ENCODE results near the gene MTX1. TPM values are rescaled to one million over a fixed set of nuclear protein-coding genes. Genes with fewer than 3 reads are reported as not detected.
A peak's percentile ranks its signal among the peaks of the same experiment; 100 is the strongest.
"Not testable (repeated sequence)": the region's sequence is repeated elsewhere in the genome, so short reads cannot be mapped to it uniquely, and the experiment has no call there.

MTX1 gene
- total and polyA plus RNA-seq, 3 experiments from 2014 or later: 43.7 to 73.2 (median 67.6) TPM

DNA sequence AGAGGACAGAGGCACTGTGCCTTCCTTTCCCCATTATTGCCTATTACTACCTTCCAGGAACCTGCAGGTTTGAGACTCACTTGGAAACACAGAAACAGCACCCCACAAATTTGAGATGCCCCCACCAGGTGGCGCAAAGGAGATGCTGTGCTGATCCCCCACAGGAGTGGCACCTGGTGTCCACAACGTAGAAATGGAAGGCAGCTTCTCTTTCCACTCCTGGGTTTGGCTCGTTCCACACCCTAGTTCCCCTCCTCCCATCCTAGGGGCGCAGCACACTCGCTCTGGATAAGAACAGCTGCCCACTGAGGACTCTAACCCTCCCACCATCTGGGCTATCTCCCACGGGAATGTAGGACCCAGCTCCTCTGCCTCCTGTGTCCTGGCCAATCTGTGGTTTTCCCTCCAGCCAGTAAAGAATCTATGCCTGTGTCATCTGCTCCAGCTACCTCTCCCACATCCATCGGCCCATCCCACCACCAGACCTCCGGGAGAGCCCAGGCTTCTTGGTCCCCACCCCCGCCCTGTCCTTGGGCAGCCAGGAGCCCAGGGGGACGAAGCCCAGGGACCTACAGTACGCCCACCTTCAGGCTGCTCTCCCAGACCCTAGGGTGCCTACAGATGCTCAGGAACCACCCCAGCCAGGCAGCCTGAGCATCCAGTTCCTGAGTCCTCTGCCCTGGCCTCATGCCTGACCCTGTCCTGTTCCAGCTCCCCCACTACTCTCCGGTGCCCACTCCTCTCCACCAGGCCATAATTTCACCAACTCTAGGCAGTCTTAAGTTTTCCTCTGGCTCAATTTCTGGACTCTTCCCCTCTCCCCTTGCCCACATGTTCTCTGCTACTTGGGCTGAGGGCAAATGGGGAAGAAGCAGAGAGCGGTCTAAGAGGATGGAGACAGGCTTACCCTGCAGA is 1.3 kb upstream of the MTX1 start:
- Histone ChIP-seq H3K4me1 (ENCODE audit: insufficient read depth, low read length) (peaks cover 23% of the 10 kb centered on the region), H3K27me3 (ENCODE audit: insufficient read depth, low read length, poor library complexity, severe bottlenecking) (no peaks in the 10 kb centered on the region), H3K36me3 (ENCODE audit: insufficient read depth, low read length) (no peaks in the 10 kb centered on the region), H3K9me3 (ENCODE audit: low read length) (no peaks in the 10 kb centered on the region), H3K27ac (ENCODE audit: low read depth, low read length) (peak overlapping the region; percentile 99), H3K4me3 (ENCODE audit: low read length) (no peak overlapping the region)
- ChIA-PET CTCF (interaction anchor here (0.7 to 5.3 kb wide), 22 partner anchors 8 to 385 kb away, joined by 3 to 67 read pairs (median 5); partner anchors contain the start of genes CLK2, ENTREP3 and KRTCAP2), POLR2A (interaction anchor here (0.9 to 2.0 kb wide), 5 partner anchors 12 to 37 kb away, joined by 3 to 9 read pairs (median 8); no protein-coding TSS in a partner anchor)
- peak overlapping the region; percentile 81 to 97 (median 96) for H3K27ac Mint-ChIP-seq
- peak; percentile 82 to 93 (median 87) for DNase-seq
- H3K4me3 Mint-ChIP-seq: peak overlapping the region; percentile 56 to 87 (median 74)
- peaks cover 0 to 3% of the 10 kb centered on the region in 2 donors for H3K27me3 Mint-ChIP-seq
- peaks cover 18 to 28% (median 26%) of the 10 kb centered on the region in 3 donors for H3K4me1 Mint-ChIP-seq
- no peaks in the 10 kb centered on the region for H3K9me3 Mint-ChIP-seq
- peaks cover 1 to 17% (median 4%) of the 10 kb centered on the region in 3 donors for H3K36me3 Mint-ChIP-seq

DNA sequence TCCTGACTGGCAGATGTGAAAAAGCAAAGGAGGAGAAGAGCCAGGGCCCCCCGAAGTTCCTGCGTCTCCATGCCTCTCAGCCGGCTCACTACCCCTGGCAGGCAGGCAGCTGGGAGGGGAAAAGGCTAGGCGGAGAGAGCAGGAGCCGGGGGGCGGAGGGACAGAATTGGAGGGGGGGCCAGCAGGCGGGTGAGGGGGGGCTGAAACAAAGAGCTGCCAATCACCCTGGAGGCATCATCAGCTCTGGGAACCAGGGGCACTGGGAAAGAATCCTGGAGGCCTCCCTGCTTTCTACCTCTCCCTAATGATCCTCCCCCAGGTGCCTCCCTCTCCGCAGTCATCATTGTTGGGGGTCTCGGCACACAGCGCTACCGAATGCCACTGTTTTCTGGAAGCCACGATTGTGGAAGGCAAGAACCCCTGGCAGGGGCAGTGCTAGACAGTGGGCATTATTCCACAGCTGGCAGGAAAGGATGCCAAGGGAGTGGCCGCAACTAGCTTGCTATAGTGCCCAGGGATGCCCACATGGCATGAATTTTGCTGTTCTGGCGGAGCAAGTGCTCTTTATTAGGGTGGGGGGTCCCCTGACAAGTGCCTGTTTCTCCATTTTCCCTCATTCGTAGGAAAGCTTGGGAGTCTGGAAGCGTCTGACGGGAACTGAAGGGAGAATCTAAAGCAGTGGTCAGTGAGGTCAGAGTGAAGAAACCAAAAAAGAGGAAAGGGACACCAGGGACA is 522 bp upstream of the MTX1 start, which contains the start of gene THBS3:
Gene THBS3, minus strand, starts transcription at position 92 of the 735 bp plus-strand sequence. Its CDS starts 21 bp downstream, at position 71.
- H3K9me3 Mint-ChIP-seq: no peaks in the 10 kb centered on the region
- ChIA-PET POLR2A (interaction anchor here (0.9 to 2.0 kb wide), 3 partner anchors 17 to 36 kb away, joined by 3 to 8 read pairs (median 6); no protein-coding TSS in a partner anchor), CTCF (interaction anchor here (1.2 to 5.3 kb wide), 15 partner anchors 11 to 384 kb away, joined by 3 to 67 read pairs (median 7); partner anchors contain the start of genes ENTREP3 and KRTCAP2)
- no peaks in the 10 kb centered on the region for H3K9me3 ChIP-seq (ENCODE audit: low read length)
- no peaks in the 10 kb centered on the region for H3K27me3 ChIP-seq (ENCODE audit: insufficient read depth, low read length, poor library complexity, severe bottlenecking)
- H3K27ac Mint-ChIP-seq: peak within 1 kb of the TSS; percentile 92 to 99 (median 96)
- H3K36me3 ChIP-seq (ENCODE audit: insufficient read depth, low read length): no peaks in the 10 kb centered on the region
- DNase-seq: peak in 1 of 5 donors; percentile 47
- H3K36me3 Mint-ChIP-seq: peaks cover 1 to 18% (median 4%) of the 10 kb centered on the region in 3 donors
- H3K27me3 Mint-ChIP-seq: peaks cover 0 to 3% of the 10 kb centered on the region in 2 donors
- H3K27ac ChIP-seq (ENCODE audit: low read depth, low read length): peak within 1 kb of the TSS; percentile 99
- peaks cover 18 to 28% (median 26%) of the 10 kb centered on the region in 3 donors for H3K4me1 Mint-ChIP-seq
- peak within 1 kb of the TSS; percentile 81 to 93 (median 89) for H3K4me3 Mint-ChIP-seq
- peaks cover 23% of the 10 kb centered on the region for H3K4me1 ChIP-seq (ENCODE audit: insufficient read depth, low read length)
- H3K4me3 ChIP-seq (ENCODE audit: low read length): peak within 1 kb of the TSS; percentile 100

DNA sequence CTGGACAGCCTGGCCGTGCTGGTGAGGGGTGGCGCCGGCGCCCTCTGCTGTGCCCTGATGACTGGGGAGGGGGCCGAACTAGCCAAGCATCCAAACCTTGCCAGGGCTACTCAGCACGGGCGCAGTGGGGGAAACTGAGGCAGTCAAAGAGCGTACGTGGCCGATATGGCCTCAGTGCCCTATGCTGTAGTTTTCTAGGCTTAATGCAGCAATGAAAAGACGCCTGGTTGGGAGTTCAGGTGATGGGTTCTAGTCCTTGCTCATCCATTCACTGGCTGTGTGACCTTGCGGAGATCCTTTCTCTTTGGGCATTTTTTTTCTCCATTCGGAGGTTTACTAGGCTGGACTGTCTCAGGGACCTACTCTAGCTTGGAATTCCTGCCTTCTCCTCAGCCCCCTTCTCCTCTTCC is 822 bp downstream of the MTX1 start:
- H3K27ac Mint-ChIP-seq: peak overlapping the region; percentile 73 to 99 (median 91)
- DNase-seq: no peak
- POLR2A ChIA-PET: interaction anchor here (1.0 to 2.0 kb wide), 6 partner anchors 15 to 115 kb away, joined by 3 to 8 read pairs (median 4); partner anchors contain the start of gene KRTCAP2
- Histone ChIP-seq H3K9me3 (ENCODE audit: low read length) (no peaks in the 10 kb centered on the region), H3K27ac (ENCODE audit: low read depth, low read length) (peak overlapping the region; percentile 99), H3K27me3 (ENCODE audit: insufficient read depth, low read length, poor library complexity, severe bottlenecking) (no peaks in the 10 kb centered on the region), H3K4me1 (ENCODE audit: insufficient read depth, low read length) (peaks cover 23% of the 10 kb centered on the region), H3K36me3 (ENCODE audit: insufficient read depth, low read length) (no peaks in the 10 kb centered on the region), H3K4me3 (ENCODE audit: low read length) (peak overlapping the region; percentile 100)
- H3K27me3 Mint-ChIP-seq: peaks cover 0 to 3% of the 10 kb centered on the region in 2 donors
- peaks cover 18 to 28% (median 26%) of the 10 kb centered on the region in 3 donors for H3K4me1 Mint-ChIP-seq
- H3K36me3 Mint-ChIP-seq: peaks cover 1 to 18% (median 4%) of the 10 kb centered on the region in 3 donors
- H3K9me3 Mint-ChIP-seq: no peaks in the 10 kb centered on the region
- CTCF ChIA-PET: interaction anchor here (1.2 to 5.3 kb wide), 4 partner anchors 15 to 114 kb away, joined by 3 to 67 read pairs (median 18); no protein-coding TSS in a partner anchor
- H3K4me3 Mint-ChIP-seq: peak overlapping the region; percentile 82 to 93 (median 89)

DNA sequence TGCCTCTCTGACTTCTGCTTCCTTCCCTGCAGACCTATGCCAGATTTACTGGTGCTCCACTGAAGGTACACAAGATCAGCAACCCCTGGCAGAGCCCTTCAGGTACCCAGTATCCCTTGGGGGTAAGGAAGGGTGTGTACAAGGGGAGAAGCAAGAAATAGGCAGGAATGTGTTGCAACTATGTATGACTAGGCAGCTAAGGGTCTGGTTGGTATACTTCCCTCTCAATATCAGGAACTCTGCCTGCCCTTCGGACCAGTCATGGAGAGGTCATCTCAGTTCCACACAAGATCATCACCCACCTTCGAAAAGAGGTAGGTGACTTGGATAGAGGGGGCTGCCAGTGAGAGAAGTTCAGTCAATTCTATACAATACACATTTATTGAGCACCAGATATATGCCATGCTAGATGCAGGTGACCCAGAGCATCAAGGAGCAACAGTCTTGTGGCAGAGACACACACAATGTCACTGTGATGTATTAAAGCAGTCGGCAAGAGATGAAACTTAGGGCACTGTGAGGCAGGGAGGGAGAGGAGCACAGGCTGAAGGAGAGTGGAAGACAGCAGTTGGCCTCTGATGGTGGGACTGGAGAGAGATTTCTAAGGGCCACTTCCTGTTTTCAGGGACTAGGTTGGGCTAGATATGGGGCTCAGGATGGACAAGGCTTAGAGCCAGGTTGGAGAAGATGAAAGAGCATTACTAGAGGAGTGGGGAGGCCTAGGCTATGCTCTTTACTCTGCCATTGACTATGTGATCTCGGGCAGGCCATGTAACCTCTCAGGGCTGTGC is 2.0 kb downstream of the MTX1 start:
- H3K36me3 Mint-ChIP-seq: peaks cover 2 to 24% (median 4%) of the 10 kb centered on the region in 3 donors
- no peaks in the 10 kb centered on the region for H3K27me3 ChIP-seq (ENCODE audit: insufficient read depth, low read length, poor library complexity, severe bottlenecking)
- ChIA-PET CTCF (interaction anchor here (1.7 kb wide), 1 partner anchor 113 kb away, joined by 4 read pairs; no protein-coding TSS in a partner anchor), POLR2A (no interaction called here)
- peak overlapping the region in 5 of 8 donors; percentile 30 to 92 (median 63) for H3K27ac Mint-ChIP-seq
- peak overlapping the region; percentile 20 to 92 (median 69) for H3K4me3 Mint-ChIP-seq
- no peaks in the 10 kb centered on the region for H3K9me3 Mint-ChIP-seq
- no peaks in the 10 kb centered on the region for H3K9me3 ChIP-seq (ENCODE audit: low read length)
- peaks cover 23% of the 10 kb centered on the region for H3K4me1 ChIP-seq (ENCODE audit: insufficient read depth, low read length)
- H3K27ac ChIP-seq (ENCODE audit: low read depth, low read length): no peak overlapping the region
- peaks cover 0 to 3% of the 10 kb centered on the region in 2 donors for H3K27me3 Mint-ChIP-seq
- peak in 1 of 5 donors; percentile 15 for DNase-seq
- H3K4me3 ChIP-seq (ENCODE audit: low read length): no peak overlapping the region
- H3K36me3 ChIP-seq (ENCODE audit: insufficient read depth, low read length): no peaks in the 10 kb centered on the region
- peaks cover 24 to 34% (median 32%) of the 10 kb centered on the region in 3 donors for H3K4me1 Mint-ChIP-seq

DNA sequence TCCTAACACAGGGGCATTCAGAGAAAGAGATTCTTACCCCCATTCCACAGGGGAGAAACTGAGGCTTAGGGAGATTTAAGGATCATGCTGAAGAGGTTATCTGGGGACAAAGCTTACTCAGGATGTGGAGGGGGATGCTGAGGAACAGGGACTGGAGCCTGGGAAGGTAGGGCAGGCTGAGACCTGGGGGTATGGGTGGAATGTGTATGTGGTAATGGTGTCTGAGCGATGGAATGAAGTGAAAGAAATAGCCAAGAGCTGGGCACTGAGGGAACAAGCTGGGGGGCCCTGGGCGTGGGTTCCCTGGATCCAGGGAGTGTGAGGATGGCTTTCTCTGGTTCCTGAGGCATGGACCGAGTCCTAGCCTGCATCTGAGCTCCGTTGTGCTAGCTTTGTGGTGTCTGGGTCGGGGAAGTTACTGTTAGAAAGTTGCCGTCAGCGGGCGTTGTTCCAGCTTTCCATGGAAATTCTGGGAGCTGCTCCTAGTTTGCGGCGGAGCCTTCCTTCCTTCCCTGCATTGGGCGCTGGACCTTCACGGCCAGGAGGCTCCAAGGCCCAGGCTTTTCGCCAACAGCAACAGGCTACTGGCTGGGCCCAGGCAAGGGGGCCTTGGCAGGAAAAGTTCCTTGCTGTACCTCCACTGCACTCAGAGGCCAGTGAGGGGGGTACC is 3.0 kb downstream of the MTX1 start:
- H3K4me1 ChIP-seq (ENCODE audit: insufficient read depth, low read length): peaks cover 23% of the 10 kb centered on the region
- CTCF ChIA-PET; H3K36me3 ChIP-seq (ENCODE audit: insufficient read depth, low read length); H3K27ac ChIP-seq (ENCODE audit: low read depth, low read length); H3K4me3 ChIP-seq (ENCODE audit: low read length); H3K27me3 ChIP-seq (ENCODE audit: insufficient read depth, low read length, poor library complexity, severe bottlenecking); H3K9me3 Mint-ChIP-seq; H3K9me3 ChIP-seq (ENCODE audit: low read length); H3K27me3 Mint-ChIP-seq; POLR2A ChIA-PET: not testable (repeated sequence)
- H3K27ac Mint-ChIP-seq: peak overlapping the region in 1 of 8 donors; percentile 37
- peaks cover 2 to 24% (median 4%) of the 10 kb centered on the region in 3 donors for H3K36me3 Mint-ChIP-seq
- peak overlapping the region in 3 of 7 donors; percentile 23 to 92 (median 39) for H3K4me3 Mint-ChIP-seq
- peaks cover 24 to 34% (median 32%) of the 10 kb centered on the region in 3 donors for H3K4me1 Mint-ChIP-seq
- DNase-seq: peak in 1 of 5 donors; percentile 34

DNA sequence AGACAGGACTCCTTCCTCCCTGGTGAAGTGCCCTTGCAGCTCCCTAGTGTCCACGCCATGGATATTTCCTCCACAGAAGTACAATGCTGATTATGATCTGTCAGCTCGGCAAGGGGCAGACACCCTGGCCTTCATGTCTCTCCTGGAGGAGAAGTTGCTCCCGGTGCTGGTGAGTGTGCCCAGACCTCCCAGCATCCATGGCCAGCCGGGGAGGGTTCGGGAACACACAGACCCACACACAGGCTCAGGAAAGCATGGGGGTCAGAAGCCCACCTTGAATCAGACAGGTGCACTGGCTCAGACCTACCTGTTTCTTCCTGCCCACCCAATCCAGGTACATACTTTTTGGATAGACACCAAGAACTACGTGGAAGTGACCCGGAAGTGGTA is 3.6 kb downstream of the MTX1 start:
- H3K27ac Mint-ChIP-seq; H3K9me3 Mint-ChIP-seq; H3K4me3 Mint-ChIP-seq; H3K27me3 ChIP-seq (ENCODE audit: insufficient read depth, low read length, poor library complexity, severe bottlenecking); H3K36me3 ChIP-seq (ENCODE audit: insufficient read depth, low read length); H3K9me3 ChIP-seq (ENCODE audit: low read length); CTCF ChIA-PET; H3K27ac ChIP-seq (ENCODE audit: low read depth, low read length); POLR2A ChIA-PET; H3K27me3 Mint-ChIP-seq; H3K4me3 ChIP-seq (ENCODE audit: low read length): not testable (repeated sequence)
- DNase-seq: peak in 1 of 5 donors; percentile 22
- Mint-ChIP-seq H3K4me1 (peaks cover 21 to 29% (median 27%) of the 10 kb centered on the region in 3 donors), H3K36me3 (peaks cover 2 to 24% (median 4%) of the 10 kb centered on the region in 3 donors)
- H3K4me1 ChIP-seq (ENCODE audit: insufficient read depth, low read length): peaks cover 21% of the 10 kb centered on the region
